Measurements from ENCODE around the gene PEG3. TPM values are rescaled to one million over a fixed set of nuclear protein-coding genes. Genes with fewer than 3 reads are reported as not detected.

Gene PEG3
- total and polyA plus RNA-seq, 2 of the 8 experiments (the other 6 are each of a cell fraction or from before 2014, with no cell fraction given) = not detected

DNA sequence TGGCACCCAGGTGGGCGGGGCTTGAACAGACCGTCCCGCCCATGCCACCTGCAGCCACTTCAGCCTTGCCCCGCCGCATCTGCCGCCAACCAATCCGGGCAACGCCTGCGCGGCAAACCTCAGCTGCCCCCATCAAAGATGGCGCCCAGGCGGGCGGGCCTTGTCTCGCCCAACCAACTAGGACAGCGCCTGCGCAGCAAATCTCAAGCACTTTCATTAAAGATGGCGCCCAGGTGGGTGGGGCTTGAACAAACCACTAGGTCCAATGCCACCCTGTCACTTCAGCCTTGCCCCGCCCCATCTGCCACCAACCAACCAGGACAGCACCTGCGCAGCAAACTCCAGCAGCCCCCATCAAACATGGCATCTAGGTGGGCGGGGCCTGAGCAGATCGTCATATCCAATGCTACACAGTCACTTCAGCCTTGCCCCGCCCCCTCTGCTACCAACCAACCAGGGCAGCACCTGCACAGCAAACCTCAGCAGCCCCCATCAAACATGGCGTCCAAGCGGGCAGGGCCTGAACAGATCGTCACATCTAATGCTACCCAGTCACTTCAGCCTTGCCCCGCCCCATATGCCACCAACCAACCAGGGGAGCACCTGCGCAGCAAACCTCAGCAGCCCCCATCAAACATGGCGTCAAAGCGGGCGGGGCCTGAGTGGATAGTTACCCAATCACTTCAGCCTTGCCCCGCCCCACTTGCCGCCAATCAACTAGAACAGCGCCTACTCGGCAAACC lies 1.4 kb downstream of the PEG3 start:
- Histone ChIP-seq H3K9ac (replicated peaks in 1 of 4; ENCODE audit: extremely low read depth in 1 of 4, low read depth in 3 of 4, low read length in 3 of 4) (no peak overlapping the region), H2BK20ac (ENCODE audit: low read length) (no peak overlapping the region), H2AFZ (ENCODE audit: low read length) (no peak overlapping the region), H3K4me1 (replicated peaks in 1 of 4; ENCODE audit: control insufficient read depth in 3 of 4, insufficient read depth in 4 of 4, low read length in 3 of 4) (no peaks in the 10 kb centered on the region), H2BK5ac (ENCODE audit: low read depth, low read length) (no peak overlapping the region), H2AK5ac (ENCODE audit: low read depth, low read length) (no peak overlapping the region), H4K8ac (ENCODE audit: extremely low read depth, insufficient read depth, low read length) (no peak overlapping the region), H2BK12ac (ENCODE audit: low read depth, low read length) (no peak overlapping the region), H2BK15ac (ENCODE audit: low read length) (no peak overlapping the region), H3K36me3 (ENCODE audit: control insufficient read depth in 2 of 4, insufficient read depth in 4 of 4, low read length in 3 of 4) (no peaks in the 10 kb centered on the region; a peak in 1 of 8 replicates), H3K9me3 (ENCODE audit: insufficient read depth in 2 of 2, low read depth in 1 of 2, low read length in 1 of 2) (peaks cover 71 to 91% of the 10 kb centered on the region in 2 experiments), H3K4me3 (ENCODE audit: extremely low read depth in 1 of 4, insufficient read depth in 2 of 4, low read depth in 3 of 4, low read length in 4 of 4) (no peak overlapping the region), H3K4ac (replicated peaks; ENCODE audit: insufficient read length, low read depth, low read length) (no peak overlapping the region), H3K23ac (ENCODE audit: insufficient read length) (no peak overlapping the region), H4K91ac (replicated peaks; ENCODE audit: insufficient read length, low read length) (no peak overlapping the region), H4K20me1 (replicated peaks in 1 of 2; ENCODE audit: control insufficient read depth in 1 of 2, insufficient read depth in 2 of 2, low read length in 2 of 2) (no peaks in the 10 kb centered on the region), H3K23me2 (ENCODE audit: low read depth, low read length) (no peaks in the 10 kb centered on the region), H3K14ac (ENCODE audit: insufficient read length) (no peak overlapping the region), H3K79me2 (ENCODE audit: control insufficient read depth in 1 of 2, insufficient read depth in 2 of 2, low read length in 2 of 2) (no peaks in the 10 kb centered on the region), H2BK120ac (replicated peaks; ENCODE audit: low read depth, low read length) (no peak overlapping the region), H3K79me1 (ENCODE audit: low read depth, low read length) (no peaks in the 10 kb centered on the region), H3K18ac (ENCODE audit: extremely low read depth, low read length) (no peak overlapping the region), H3K27me3 (replicated peaks in 1 of 4; ENCODE audit: control insufficient read depth in 3 of 4, extremely low read depth in 1 of 4, insufficient read depth in 3 of 4, low read length in 3 of 4) (no peaks in the 10 kb centered on the region), H3K4me2 (ENCODE audit: insufficient read depth in 1 of 2, low read depth in 2 of 2, low read length in 2 of 2) (no peak overlapping the region), H3K27ac (ENCODE audit: low read depth, low read length) (no peak overlapping the region), H4K5ac (ENCODE audit: insufficient read length, low read depth, low read length) (no peak overlapping the region), H3K56ac (replicated peaks; ENCODE audit: insufficient read length, low read depth, low read length) (no peak overlapping the region)
- ChIA-PET POLR2A (ENCODE audit: partially characterized antibody) (no interaction called here), CTCF (ENCODE audit: partially characterized antibody) (no interaction called here)
- no peak for TF ChIP-seq POU5F1 (IDR thresholded peaks at IDR 0.05; ENCODE audit: low read depth, low read length)
- no peak for TF ChIP-seq FOSL1 (IDR thresholded peaks at IDR 0.05; ENCODE audit: insufficient read depth, low read depth, low read length)
- TF ChIP-seq, protein P1, sequence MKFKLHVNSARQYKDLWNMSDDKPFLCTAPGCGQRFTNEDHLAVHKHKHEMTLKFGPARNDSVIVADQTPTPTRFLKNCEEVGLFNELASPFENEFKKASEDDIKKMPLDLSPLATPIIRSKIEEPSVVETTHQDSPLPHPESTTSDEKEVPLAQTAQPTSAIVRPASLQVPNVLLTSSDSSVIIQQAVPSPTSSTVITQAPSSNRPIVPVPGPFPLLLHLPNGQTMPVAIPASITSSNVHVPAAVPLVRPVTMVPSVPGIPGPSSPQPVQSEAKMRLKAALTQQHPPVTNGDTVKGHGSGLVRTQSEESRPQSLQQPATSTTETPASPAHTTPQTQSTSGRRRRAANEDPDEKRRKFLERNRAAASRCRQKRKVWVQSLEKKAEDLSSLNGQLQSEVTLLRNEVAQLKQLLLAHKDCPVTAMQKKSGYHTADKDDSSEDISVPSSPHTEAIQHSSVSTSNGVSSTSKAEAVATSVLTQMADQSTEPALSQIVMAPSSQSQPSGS (IDR thresholded peaks at IDR 0.05; ENCODE audit: low read length) = no peak
- no peak for TF ChIP-seq CBX8 (IDR thresholded peaks at IDR 0.05; ENCODE audit: borderline replicate concordance, low read depth, low read length)
- no peak for TF ChIP-seq EP300 (IDR thresholded peaks at IDR 0.05; ENCODE audit: borderline replicate concordance in 1 of 2, low read depth in 2 of 2, low read length in 2 of 2)
- no peak for TF ChIP-seq RAD21 (IDR thresholded peaks at IDR 0.05 in 1 of 2, conservative IDR thresholded peaks at IDR 0.05 in 1 of 2; ENCODE audit: low read depth in 2 of 2, low read length in 2 of 2)
- DNase-seq (ENCODE audit: low read depth in 1 of 2, low spot score in 2 of 2) = no peak
- WGBS, 2 experiments (ENCODE audit: extremely low coverage in 1 of 2, insufficient coverage in 1 of 2, insufficient read length in 1 of 2, insufficient replicate concordance in 2 of 2, low coverage in 1 of 2, low lambda C conversion rate in 2 of 2, missing lambda C conversion rate in 1 of 2) = 86% methylated on average over 32 of the region's 34 CpGs; no CpG with 5 or more reads in 1 of the 2 experiments
- no peak for FAIRE-seq
